ENCODE results near the gene PRKCA. TPM values are rescaled to one million over a fixed set of nuclear protein-coding genes. Genes with fewer than 3 reads are reported as not detected.

Gene PRKCA
- total RNA-seq, 3 donors from 2014 or later (not counting 1 experiment from before 2014, with no cell fraction given) = 19.6 to 29.0 (median 20.4) TPM

GRCh38 chr17:66542129-66542966, 239.9 kb downstream of the PRKCA start:
- no peak overlapping the region for H3K4me3 ChIP-seq (ENCODE audit: low read length)
- Mint-ChIP-seq H3K4me3 (peak overlapping the region; percentile 75), H3K4me1 (peaks cover 47 to 60% of the 10 kb centered on the region in 2 donors), H3K27me3 (ENCODE audit: low read depth in 2 of 2) (no peaks in the 10 kb centered on the region), H3K9me3 (peaks cover 0 to 2% of the 10 kb centered on the region in 2 donors), H3K36me3 (no peaks in the 10 kb centered on the region), H3K27ac (peak overlapping the region; percentile 81 to 91)
- no peaks in the 10 kb centered on the region for H3K9me3 ChIP-seq (ENCODE audit: control insufficient read depth, insufficient read depth, low read length)
- no peaks in the 10 kb centered on the region for H3K27me3 ChIP-seq (ENCODE audit: control insufficient read depth, insufficient read depth, low read length)
- peaks cover 43% of the 10 kb centered on the region for H3K4me1 ChIP-seq (ENCODE audit: control insufficient read depth, insufficient read depth, low read length)
- peak; percentile 86 to 98 (median 93) for ATAC-seq
- no peak for TF ChIP-seq CTCF (IDR thresholded peaks at IDR 0.05)
- H3K36me3 ChIP-seq (ENCODE audit: control insufficient read depth, insufficient read depth, low read length) = no peaks in the 10 kb centered on the region
- intact Hi-C loops (cut with micrococcal nuclease) = no loop called here
- 21% methylated on average over 4 of the region's 4 CpGs for WGBS (ENCODE audit: insufficient coverage)
- peak overlapping the region; percentile 60 for H3K27ac ChIP-seq (ENCODE audit: low read length)
- peak in 1 of 2 donors; percentile 45 for DNase-seq

- H3K9me3 Mint-ChIP-seq = peaks cover 0 to 2% of the 10 kb centered on the region in 2 donors
- H3K27me3 Mint-ChIP-seq (ENCODE audit: low read depth in 2 of 2) = no peaks in the 10 kb centered on the region
- ATAC-seq (no peak), DNase-seq (no peak)
- Histone ChIP-seq H3K9me3 (ENCODE audit: control insufficient read depth, insufficient read depth, low read length) (no peaks in the 10 kb centered on the region), H3K4me1 (ENCODE audit: control insufficient read depth, insufficient read depth, low read length) (peaks cover 47% of the 10 kb centered on the region), H3K36me3 (ENCODE audit: control insufficient read depth, insufficient read depth, low read length) (no peaks in the 10 kb centered on the region), H3K4me3 (ENCODE audit: low read length) (no peak overlapping the region), H3K27ac (ENCODE audit: low read length) (no peak overlapping the region), H3K27me3 (ENCODE audit: control insufficient read depth, insufficient read depth, low read length) (no peaks in the 10 kb centered on the region)
- no peak for TF ChIP-seq CTCF (IDR thresholded peaks at IDR 0.05)
- intact Hi-C loops (cut with micrococcal nuclease) = no loop called here
- no peaks in the 10 kb centered on the region for H3K36me3 Mint-ChIP-seq
- peak overlapping the region; percentile 81 to 91 for H3K27ac Mint-ChIP-seq
- WGBS (ENCODE audit: insufficient coverage) = 100% methylated on average over 2 of the region's 3 CpGs
- H3K4me1 Mint-ChIP-seq = peaks cover 54 to 67% of the 10 kb centered on the region in 2 donors
- peak overlapping the region; percentile 75 for H3K4me3 Mint-ChIP-seq
These were observed 240.6 kb downstream of the PRKCA start for GRCh38 chr17:66542967-66543520.

- Histone ChIP-seq H3K4me3 (ENCODE audit: low read length) (no peak overlapping the region), H3K9me3 (ENCODE audit: control insufficient read depth, insufficient read depth, low read length) (no peaks in the 10 kb centered on the region), H3K27me3 (ENCODE audit: control insufficient read depth, insufficient read depth, low read length) (no peaks in the 10 kb centered on the region), H3K36me3 (ENCODE audit: control insufficient read depth, insufficient read depth, low read length) (no peaks in the 10 kb centered on the region), H3K4me1 (ENCODE audit: control insufficient read depth, insufficient read depth, low read length) (peaks cover 52% of the 10 kb centered on the region), H3K27ac (ENCODE audit: low read length) (peak overlapping the region; percentile 37)
- no CpG with 5 or more reads among the region's 2 CpGs for WGBS (ENCODE audit: insufficient coverage)
- peaks cover 0 to 2% of the 10 kb centered on the region in 2 donors for H3K9me3 Mint-ChIP-seq
- TF ChIP-seq CTCF (IDR thresholded peaks at IDR 0.05) = no peak
- DNase-seq = no peak
- no peaks in the 10 kb centered on the region for H3K27me3 Mint-ChIP-seq (ENCODE audit: low read depth in 2 of 2)
- peak overlapping the region; percentile 75 for H3K4me3 Mint-ChIP-seq
- peaks cover 59 to 67% of the 10 kb centered on the region in 2 donors for H3K4me1 Mint-ChIP-seq
- peak overlapping the region; percentile 81 to 91 for H3K27ac Mint-ChIP-seq
- intact Hi-C loops (cut with micrococcal nuclease) = no loop called here
- no peaks in the 10 kb centered on the region for H3K36me3 Mint-ChIP-seq
- no peak for ATAC-seq
These were observed 241.1 kb downstream of the PRKCA start for GRCh38 chr17:66543526-66543925.
